GM12878 (cell line): ENCODE results near the gene NTN1. TPM values are rescaled to one million over a fixed set of nuclear protein-coding genes. Genes with fewer than 3 reads are reported as not detected.

Source experiments
- ATAC-seq: fragments of 200-7000 bp; cut with Tn5 transposase; 3 replicates; pipeline ENCODE4 v1.9.1; 2020; ENCODE audit warnings: mild to moderate bottlenecking, moderate library complexity
- BruUV-seq: library from RNA; stranded (reverse); fragments of 400-500 nt; replicated peaks from 2 replicates; lab custom pipeline; 2021; lab: Mats Ljungman, UMichigan
- CTCF ChIA-PET: fragments of 300-600 bp; sonication (Branson Sonifier 250); formaldehyde crosslinking; extraction: SDS; loops from one replicate; lab custom pipeline; 2021; ENCODE audit warnings: inconsistent platforms; lab: Yijun Ruan, JAX
- POLR2A ChIA-PET: fragments of 350-600 bp; formaldehyde crosslinking; extraction: SDS; loops from one replicate; lab custom pipeline; 2021; ENCODE audit warnings: inconsistent platforms; lab: Charles Lee
- RAD21 ChIA-PET: fragments of 300-600 bp; sonication (Branson Sonifier 250); formaldehyde crosslinking; loops from one replicate; lab custom pipeline; 2023; ENCODE audit warnings: antibody characterized with exemption; ENCODE audit not compliant: unreplicated experiment; lab: Charles Lee
- SMC1A ChIA-PET: fragments of 300-600 bp; sonication (Branson Sonifier 250); formaldehyde crosslinking; loops from one replicate; lab custom pipeline; 2023; ENCODE audit not compliant: unreplicated experiment, uncharacterized antibody; lab: Charles Lee
- DNase-seq: peaks from one replicate; pipeline ENCODE4 v3.0.0-alpha.2; 2011; ENCODE audit warnings: low read depth, low spot score
- FAIRE-seq: peaks from 3 replicates; lab custom pipeline; 2011; peaks lifted over from hg19 to GRCh38; lab: Jason Lieb, UNC
- H2AFZ ChIP-seq: 2 replicates; pipeline ENCODE4 v1.6.0; 2011; ENCODE audit warnings: low read depth, low read length, control low read depth; ENCODE audit not compliant: control insufficient read depth
- H3K27ac ChIP-seq: 2 replicates; pipeline ENCODE4 v1.5.1; 2011; ENCODE audit warnings: control low read depth; ENCODE audit not compliant: control insufficient read depth, insufficient read depth
- H3K27me3 ChIP-seq, 2 experiments: replicated peaks in 1 of 2; 2 replicates each; pipeline versions ENCODE4 v1.6.0 to v1.6.1; 2011; ENCODE audit warnings: low read length in 1 of 2; ENCODE audit not compliant: control insufficient read depth in 2 of 2, insufficient read depth in 2 of 2
- H3K36me3 ChIP-seq, 2 experiments: 2 replicates each; pipeline ENCODE4 v1.5.1; 2011; ENCODE audit warnings: low read length in 1 of 2; ENCODE audit not compliant: control insufficient read depth in 2 of 2, insufficient read depth in 2 of 2
- H3K4me1 ChIP-seq: 2 replicates; pipeline ENCODE4 v1.6.1; 2011; ENCODE audit warnings: mild to moderate bottlenecking, low read length, moderate library complexity, mixed read lengths; ENCODE audit not compliant: control insufficient read depth, insufficient read depth
- H3K4me2 ChIP-seq: 2 replicates; pipeline ENCODE4 v1.6.0; 2011; ENCODE audit warnings: control low read depth; ENCODE audit not compliant: control insufficient read depth, insufficient read depth
- H3K4me3 ChIP-seq: fragments of 200-600 bp; sonication (generic); 2 replicates; pipeline ENCODE4 v1.5.1; 2016
- H3K79me2 ChIP-seq: 2 replicates; pipeline ENCODE4 v1.6.0; 2011; ENCODE audit warnings: low read length; ENCODE audit not compliant: control insufficient read depth, insufficient read depth
- H3K9ac ChIP-seq: 2 replicates; pipeline ENCODE4 v1.8.0; 2011; ENCODE audit warnings: low read length, control low read depth, mixed read lengths; ENCODE audit not compliant: control insufficient read depth, insufficient read depth
- H3K9me3 ChIP-seq: replicated peaks from 3 replicates; pipeline ENCODE4 v1.5.1; 2011; ENCODE audit warnings: mild to moderate bottlenecking, low read length; ENCODE audit not compliant: control insufficient read depth, insufficient read depth
- H4K20me1 ChIP-seq: 2 replicates; pipeline ENCODE4 v1.6.0; 2011; ENCODE audit not compliant: control insufficient read depth, insufficient read depth
- ASH2L ChIP-seq: fragments of 300-600, 200-600 bp; sonication (generic); IDR thresholded peaks from 2 replicates; pipeline ENCODE4 v1.6.1; 2017; ENCODE audit warnings: low read depth, mild to moderate bottlenecking, borderline replicate concordance
- BCL3 ChIP-seq: IDR thresholded peaks from 2 replicates; pipeline ENCODE4 v1.6.1; 2011; ENCODE audit warnings: borderline replicate concordance, low read depth, mild to moderate bottlenecking, moderate library complexity, low read length; ENCODE audit not compliant: insufficient read depth, poor library complexity, severe bottlenecking
- ESRRA ChIP-seq: IDR thresholded peaks from 2 replicates; pipeline ENCODE4 v1.6.1; 2012; ENCODE audit warnings: mild to moderate bottlenecking, low read length, improper control_type of control experiment
- FOS ChIP-seq: IDR thresholded peaks from 3 replicates; pipeline ENCODE4 v1.6.1; 2011; ENCODE audit warnings: borderline replicate concordance; ENCODE audit not compliant: insufficient read length; ENCODE audit errors: extremely low read depth
- FOXK2 ChIP-seq: fragments of 450-650 bp; IDR thresholded peaks from 2 replicates; pipeline ENCODE4 v1.6.1; 2017; ENCODE audit warnings: mild to moderate bottlenecking, moderate library complexity
- MAX ChIP-seq: IDR thresholded peaks from 2 replicates; pipeline ENCODE4 v1.6.1; 2012; ENCODE audit warnings: low read depth, low read length, improper control_type of control experiment
- MEF2B ChIP-seq: fragments of 450-650 bp; IDR thresholded peaks from 2 replicates; pipeline ENCODE4 v1.6.1; 2018; ENCODE audit warnings: mild to moderate bottlenecking, moderate library complexity; ENCODE audit not compliant: partially characterized antibody, poor library complexity, severe bottlenecking
- MTA3 ChIP-seq: IDR thresholded peaks from 2 replicates; pipeline ENCODE4 v1.6.1; 2012; ENCODE audit warnings: low read length, inconsistent platforms, borderline replicate concordance
- NKRF ChIP-seq: fragments of 450-650 bp; conservative IDR thresholded peaks from 2 replicates; pipeline ENCODE4 v1.6.1; 2017; ENCODE audit warnings: mild to moderate bottlenecking, moderate library complexity
- NRF1 ChIP-seq: conservative IDR thresholded peaks from 2 replicates; pipeline ENCODE4 v1.6.1; 2011; ENCODE audit warnings: mild to moderate bottlenecking, low read depth, low read length, improper control_type of control experiment
- REST ChIP-seq: IDR thresholded peaks from 2 replicates; pipeline ENCODE4 v1.6.1; 2012; ENCODE audit warnings: mild to moderate bottlenecking, low read depth, low read length
- STAT3 ChIP-seq: IDR thresholded peaks from 2 replicates; pipeline ENCODE4 v1.6.1; 2011; ENCODE audit warnings: low read depth, low read length, improper control_type of control experiment
- TBL1XR1 ChIP-seq: IDR thresholded peaks from 2 replicates; pipeline ENCODE4 v1.6.1; 2012; ENCODE audit warnings: low read depth, low read length, improper control_type of control experiment
- ZNF274 ChIP-seq: IDR thresholded peaks from one replicate; pipeline ENCODE4 v1.8.0; 2011; ENCODE audit not compliant: insufficient read length, insufficient read depth
- ZNF622 ChIP-seq: fragments of 450-650 bp; IDR thresholded peaks from 2 replicates; pipeline ENCODE4 v1.6.1; 2017; ENCODE audit warnings: mild to moderate bottlenecking, inconsistent platforms
- WGBS: methylation state at CpG from one replicate; pipeline ENCODE4 v1.1.6; 2016; ENCODE audit warnings: low lambda C conversion rate; ENCODE audit not compliant: insufficient replicate concordance, insufficient coverage; ENCODE audit errors: missing lambda C conversion rate; 5-methylcytosine and 5-hydroxymethylcytosine counted together
- in situ Hi-C: fragments of 300-500 bp; cut with MboI; formaldehyde crosslinking; loops from 9 replicates; pipeline ENCODE4 v1.14.3; 2018; ENCODE audit warnings: mixed read lengths
- intact Hi-C: fragments of 100-400 bp; cut with micrococcal nuclease; formaldehyde crosslinking; loops from one replicate; pipeline ENCODE4 v1.14.2; 2022; ENCODE audit not compliant: unreplicated experiment
- polyA plus RNA-seq, 11 experiments: library from polyadenylated mRNA; depleted of rRNA in 4 of 11; unstranded in 6 of 11; stranded (reverse) in 5 of 11; fragments of >200 nt; fragmentation: Nextera tagmentation in 4 of 11; fragmentation: Illumina TruSeq in 1 of 11; extraction: Ambion mirVana in 4 of 11; extraction: Trizol in 1 of 11; gene quantifications; 1 replicate in 1 of 11; 2 replicates in 10 of 11; pipeline versions ENCODE4 v1.2.1 to v1.2.3, GENCODE V29; 2011 to 2016; ENCODE audit warnings: inconsistent platforms in 2 of 11, missing spikeins in 2 of 11, low read depth in 1 of 11
- total RNA-seq, 4 experiments: library from RNA; depleted of rRNA in 3 of 4; stranded (reverse); fragments of >200 nt in 3 of 4; fragmentation: Illumina TruSeq in 1 of 4; extraction: Trizol in 1 of 4; gene quantifications; 2 replicates each; pipeline versions ENCODE4 v1.2.1 to v1.2.3, GENCODE V29; 2013 to 2021

NTN1 gene
- total and polyA plus RNA-seq, 10 of the 15 experiments (the other 5 are each of a cell fraction or from before 2014, with no cell fraction given): 0.02 to 0.89 (median 0.35) TPM

- RAD21 ChIA-PET: interaction anchor here (0.7 to 4.1 kb wide), 10 partner anchors 11 to 334 kb away, joined by 3 to 28 read pairs (median 4); no protein-coding TSS in a partner anchor
- CTCF ChIA-PET: interaction anchor here (0.9 to 4.8 kb wide), 29 partner anchors 8 to 392 kb away, joined by 3 to 33 read pairs (median 4); no protein-coding TSS in a partner anchor
- in situ Hi-C loops (no loop called here), intact Hi-C loops (loop anchor here (5.0 kb wide), 3 partner anchors 95 to 300 kb away; no protein-coding TSS in a partner anchor)
- Histone ChIP-seq H2AFZ (no peak overlapping the region), H3K27me3 (no peaks in the 10 kb centered on the region), H3K9ac (no peak overlapping the region), H3K4me3 (no peak overlapping the region), H3K79me2 (no peaks in the 10 kb centered on the region), H3K36me3 (no peaks in the 10 kb centered on the region), H3K27ac (no peak overlapping the region), H3K4me1 (peaks cover 18% of the 10 kb centered on the region), H3K4me2 (no peak overlapping the region), H3K9me3 (no peaks in the 10 kb centered on the region), H4K20me1 (no peaks in the 10 kb centered on the region)
- POLR2A ChIA-PET: interaction anchor here (1.3 to 1.5 kb wide), 2 partner anchors 93 to 177 kb away, joined by 3 read pairs; no protein-coding TSS in a partner anchor
- FAIRE-seq (no peak), ATAC-seq (no peak), DNase-seq (no peak)
- WGBS: 96% methylated on average over 2 of the region's 2 CpGs
- TF ChIP-seq TBL1XR1 (no peak), BCL3 (no peak), FOS (no peak), NRF1 (no peak), FOXK2 (no peak), ZNF274 (no peak), MTA3 (no peak), NKRF (no peak), ESRRA (no peak), STAT3 (no peak), REST (no peak), MAX (no peak), ASH2L (no peak), ZNF622 (no peak), MEF2B (no peak)
- no TSS peak for BruUV-seq
- SMC1A ChIA-PET: interaction anchor here (0.7 to 4.7 kb wide), 21 partner anchors 12 to 299 kb away, joined by 3 to 32 read pairs (median 4); no protein-coding TSS in a partner anchor
These were observed 271.2 kb downstream of the NTN1 start for GRCh38 chr17:9292561-9292941.
